GM10248 (cell line): Measurements from ENCODE around the gene KPNA2.
"Not testable (repeated sequence)": the region's sequence is repeated elsewhere in the genome, so short reads cannot be mapped to it uniquely, and the experiment has no call there.

Source experiments
- CTCF ChIA-PET: fragments of 300-600 bp; sonication (Branson Sonifier 250); formaldehyde crosslinking; extraction: SDS; loops from one replicate; lab custom pipeline; 2021; ENCODE audit warnings: antibody characterized with exemption; lab: Yijun Ruan, JAX
- POLR2A ChIA-PET: fragments of 350-650 bp; sonication (Branson Sonifier 250); formaldehyde crosslinking; extraction: SDS; loops from one replicate; lab custom pipeline; 2020; ENCODE audit warnings: antibody characterized with exemption; lab: Yijun Ruan, JAX
- DNase-seq: peaks from one replicate; pipeline ENCODE4 v3.0.0; 2012; ENCODE audit errors: extremely low spot score
- TF ChIP-seq, protein P1 (sequence below): IDR thresholded peaks from 2 replicates; pipeline ENCODE4 v1.5.1; 2012; ENCODE audit warnings: mild to moderate bottlenecking, low read depth; ENCODE audit errors: extremely low read depth, missing control alignments, control extremely low read depth

Gene KPNA2

DNA sequence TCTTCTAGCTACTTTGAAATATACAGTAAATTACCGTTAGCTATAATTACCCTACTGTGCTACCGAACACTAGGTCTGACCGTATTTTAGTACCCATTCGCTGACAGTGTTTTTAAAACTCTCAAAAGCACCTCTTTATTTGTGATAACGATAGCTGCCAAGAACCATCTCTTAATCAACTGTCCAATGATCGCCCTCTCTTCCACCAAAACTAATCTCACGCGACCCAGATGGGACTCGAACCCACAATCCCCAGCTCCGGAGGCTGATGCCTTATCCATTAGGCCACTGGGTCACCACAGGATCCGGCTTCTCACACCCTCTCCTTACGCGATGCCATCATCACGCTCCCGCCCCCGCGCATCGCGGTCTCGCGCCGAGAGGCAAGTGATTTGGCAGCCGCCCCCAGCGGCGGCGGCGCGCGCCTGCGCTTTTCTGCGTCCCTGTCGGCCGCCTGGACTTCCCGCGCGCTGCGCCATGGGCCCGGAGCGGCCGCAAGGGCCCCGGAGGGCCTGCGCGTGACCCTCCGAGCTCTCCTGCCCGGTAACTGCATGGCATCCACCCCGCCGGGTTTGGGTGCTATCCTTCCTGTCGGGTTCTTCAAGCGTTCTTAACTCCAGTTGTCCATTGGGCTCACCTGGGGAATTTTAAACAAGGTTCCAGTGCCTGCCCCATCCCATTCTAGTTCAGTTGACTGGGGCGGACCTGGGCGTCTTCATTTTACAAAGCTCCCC is 15.7 kb upstream of the KPNA2 start:
- TF ChIP-seq, protein P1, sequence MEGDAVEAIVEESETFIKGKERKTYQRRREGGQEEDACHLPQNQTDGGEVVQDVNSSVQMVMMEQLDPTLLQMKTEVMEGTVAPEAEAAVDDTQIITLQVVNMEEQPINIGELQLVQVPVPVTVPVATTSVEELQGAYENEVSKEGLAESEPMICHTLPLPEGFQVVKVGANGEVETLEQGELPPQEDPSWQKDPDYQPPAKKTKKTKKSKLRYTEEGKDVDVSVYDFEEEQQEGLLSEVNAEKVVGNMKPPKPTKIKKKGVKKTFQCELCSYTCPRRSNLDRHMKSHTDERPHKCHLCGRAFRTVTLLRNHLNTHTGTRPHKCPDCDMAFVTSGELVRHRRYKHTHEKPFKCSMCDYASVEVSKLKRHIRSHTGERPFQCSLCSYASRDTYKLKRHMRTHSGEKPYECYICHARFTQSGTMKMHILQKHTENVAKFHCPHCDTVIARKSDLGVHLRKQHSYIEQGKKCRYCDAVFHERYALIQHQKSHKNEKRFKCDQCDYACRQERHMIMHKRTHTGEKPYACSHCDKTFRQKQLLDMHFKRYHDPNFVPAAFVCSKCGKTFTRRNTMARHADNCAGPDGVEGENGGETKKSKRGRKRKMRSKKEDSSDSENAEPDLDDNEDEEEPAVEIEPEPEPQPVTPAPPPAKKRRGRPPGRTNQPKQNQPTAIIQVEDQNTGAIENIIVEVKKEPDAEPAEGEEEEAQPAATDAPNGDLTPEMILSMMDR = peak; percentile 17
- peak; percentile 96 for DNase-seq
- ChIA-PET POLR2A (interaction anchor here (1.1 to 1.2 kb wide), 2 partner anchors 17 to 24 kb away, joined by 3 to 5 read pairs; partner anchors contain the start of gene C17orf58), CTCF (interaction anchor here (0.8 to 1.7 kb wide), 9 partner anchors 8 to 418 kb away, joined by 3 to 10 read pairs (median 4); partner anchors contain the start of gene KPNA2)

DNA sequence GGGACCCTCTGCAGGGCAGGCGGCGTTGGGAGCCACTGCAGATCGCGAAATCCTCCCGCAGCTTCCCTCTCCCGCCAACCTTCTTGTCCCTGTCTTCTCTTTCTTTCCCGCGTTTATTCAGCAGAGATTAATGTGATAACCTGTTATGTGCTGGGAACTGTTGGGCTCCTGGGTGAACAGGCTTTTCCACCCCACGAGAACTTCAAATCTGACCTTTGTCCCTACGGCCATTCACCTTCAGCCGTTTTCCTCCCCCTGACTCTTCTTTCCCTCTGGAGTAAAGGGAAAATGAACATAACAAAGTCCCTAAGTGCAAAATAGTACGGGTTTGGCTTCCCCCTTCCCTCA is 15.2 kb upstream of the KPNA2 start:
- ChIA-PET POLR2A (interaction anchor here (1.2 kb wide), 1 partner anchor 24 kb away, joined by 5 read pairs; the partner anchor contains the start of gene C17orf58), CTCF (interaction anchor here (0.8 to 1.7 kb wide), 8 partner anchors 8 to 417 kb away, joined by 3 to 10 read pairs (median 4); partner anchors contain the start of gene KPNA2)
- DNase-seq = no peak
- TF ChIP-seq, protein P1 = no peak

DNA sequence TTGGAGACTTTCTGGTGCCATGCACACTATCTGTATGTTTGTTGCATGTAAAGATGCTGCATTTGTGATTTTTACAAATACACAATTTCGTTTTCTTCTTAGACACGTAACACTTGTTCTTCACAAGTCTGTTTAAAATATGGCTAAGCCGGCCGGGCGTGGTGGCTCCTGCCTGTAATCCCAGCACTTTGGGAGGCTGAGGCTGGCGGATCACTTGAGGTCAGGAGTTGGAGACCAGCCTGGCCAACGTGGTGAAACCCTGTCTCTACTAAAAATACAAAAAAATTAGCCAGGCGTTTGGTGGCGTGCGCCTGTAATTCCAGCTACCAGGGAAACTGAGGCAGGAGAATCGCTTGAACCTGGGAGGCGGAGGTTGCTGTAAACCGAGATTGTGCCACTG is 14.7 kb upstream of the KPNA2 start:
- DNase-seq, POLR2A ChIA-PET: not testable (repeated sequence)
- CTCF ChIA-PET = interaction anchor here (1.4 to 1.6 kb wide), 2 partner anchors 10 to 18 kb away, joined by 4 to 10 read pairs; no protein-coding TSS in a partner anchor

DNA sequence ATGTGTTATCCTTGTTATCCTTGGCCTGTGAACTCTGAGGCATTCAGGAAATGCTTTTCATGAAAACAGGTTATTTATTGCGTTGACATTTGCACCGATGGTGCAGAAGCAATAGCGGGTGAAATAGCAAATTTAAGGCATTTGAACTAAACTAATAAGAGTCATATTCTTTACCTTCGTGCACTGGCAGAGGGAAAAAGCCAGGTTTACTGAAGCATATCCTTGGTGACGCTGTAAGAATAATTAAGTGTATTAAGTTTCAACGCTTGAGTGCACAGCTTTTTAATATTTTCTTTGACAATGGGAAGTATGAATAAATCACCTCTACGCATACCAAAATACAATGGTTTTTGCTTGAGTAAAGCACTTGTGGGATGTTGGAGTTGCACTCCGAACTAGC is 13.6 kb upstream of the KPNA2 start:
- CTCF ChIA-PET = interaction anchor here (2.3 kb wide), 1 partner anchor 10 kb away, joined by 8 read pairs; no protein-coding TSS in a partner anchor
- TF ChIP-seq, protein P1 = no peak
- POLR2A ChIA-PET = no interaction called here

DNA sequence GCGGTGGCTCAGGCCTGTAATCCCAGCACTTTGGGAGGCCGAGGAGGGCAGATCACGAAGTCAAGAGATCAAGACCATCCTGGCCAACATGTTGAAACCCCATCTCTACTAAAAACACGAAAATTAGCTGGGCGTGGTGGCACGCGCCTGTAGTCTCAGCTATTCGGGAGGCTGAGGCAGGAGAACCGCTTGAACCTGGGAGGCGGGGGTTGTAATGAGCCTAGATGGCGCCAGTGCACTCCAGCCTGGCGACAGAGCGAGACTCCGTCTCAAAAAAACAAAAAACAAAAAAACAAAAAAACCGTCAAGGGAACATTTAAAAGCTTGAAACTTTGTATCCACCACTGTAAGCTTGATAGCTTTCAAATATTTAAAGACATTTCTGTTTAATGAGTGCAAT is 13.0 kb upstream of the KPNA2 start:
- POLR2A ChIA-PET = not testable (repeated sequence)
- CTCF ChIA-PET = interaction anchor here (0.6 to 2.3 kb wide), 2 partner anchors 10 to 178 kb away, joined by 3 to 8 read pairs; no protein-coding TSS in a partner anchor

More for the DNA sequence above, 13.6 kb upstream of the KPNA2 start:
- no peak for DNase-seq

DNA sequence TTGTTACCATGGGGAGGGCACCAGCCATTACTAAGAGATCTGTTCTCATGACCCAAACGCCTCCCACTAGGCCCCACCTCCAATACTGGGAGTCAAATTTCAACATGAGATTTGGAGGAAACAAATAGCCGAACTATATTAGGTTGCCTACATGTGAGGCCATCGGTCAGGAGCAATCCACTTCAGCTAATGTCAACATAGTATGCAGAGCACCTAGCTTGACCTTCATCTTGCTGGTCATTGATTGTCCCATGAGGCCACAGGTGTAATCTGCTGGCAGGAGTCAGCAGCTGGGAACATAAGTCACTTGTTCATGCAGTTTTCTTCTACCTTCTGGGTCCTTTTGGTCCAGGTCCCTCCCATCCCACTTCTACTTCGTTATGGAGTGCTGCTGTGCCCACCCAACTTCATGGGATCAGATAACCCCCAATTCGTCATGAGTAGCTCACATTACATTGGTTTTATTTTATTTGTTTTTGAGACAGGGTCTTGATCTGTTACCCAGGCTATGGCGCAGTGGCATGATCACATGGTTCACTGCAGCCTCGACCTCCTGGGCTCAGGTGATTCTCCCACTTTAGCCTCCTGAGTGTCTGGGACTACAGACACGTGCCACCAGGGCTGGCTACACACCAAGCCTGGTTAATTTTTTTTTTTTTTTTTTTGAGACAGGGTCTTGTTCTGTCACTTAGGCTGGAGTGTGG is 5.9 kb upstream of the KPNA2 start:
- POLR2A ChIA-PET = no interaction called here
- CTCF ChIA-PET = interaction anchor here (1.8 kb wide), 1 partner anchor 10 kb away, joined by 4 read pairs; no protein-coding TSS in a partner anchor
- TF ChIP-seq, protein P1 = no peak
- no peak for DNase-seq

More for the DNA sequence above, 13.0 kb upstream of the KPNA2 start:
- DNase-seq = not testable (repeated sequence)

DNA sequence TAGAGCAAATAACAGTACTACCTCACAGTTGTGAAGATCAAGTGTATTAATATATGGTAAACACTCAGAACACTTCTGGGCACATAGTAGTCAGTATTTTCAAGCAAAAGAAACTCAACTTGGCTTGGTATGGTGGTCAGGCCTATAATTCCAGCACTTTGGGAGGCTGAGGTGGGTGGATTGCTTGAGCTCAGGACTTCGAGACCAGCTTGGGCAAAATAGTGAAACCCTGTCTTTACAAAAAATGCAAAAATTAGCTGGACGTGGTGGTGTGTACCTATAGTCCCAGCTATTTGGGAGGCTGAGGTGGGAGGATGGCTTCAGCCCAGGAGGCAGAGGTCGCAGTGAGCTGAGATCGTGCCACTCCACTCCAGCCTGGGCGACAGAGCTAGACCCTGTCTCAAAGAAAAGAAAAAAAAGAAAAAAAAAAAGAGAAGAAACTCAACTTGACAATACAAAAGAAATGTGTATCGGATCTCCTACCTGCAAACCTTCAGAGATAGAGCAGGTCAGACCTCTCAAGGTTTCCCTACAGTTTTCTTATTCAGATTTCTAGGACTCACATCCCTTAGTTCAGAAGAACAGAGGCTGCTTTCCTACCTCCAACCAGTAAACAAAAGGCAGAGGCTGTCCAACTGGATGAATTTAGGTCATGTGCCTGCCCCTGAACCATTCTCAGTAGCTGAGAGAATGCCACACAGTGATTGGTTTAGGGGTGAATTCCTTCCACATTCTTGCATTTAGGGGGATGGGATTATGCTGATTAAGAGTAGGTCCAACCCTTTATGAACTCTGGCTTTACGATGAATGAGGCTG is 1.7 kb upstream of the KPNA2 start:
- CTCF ChIA-PET = interaction anchor here (3.1 kb wide), 1 partner anchor 11 kb away, joined by 8 read pairs; no protein-coding TSS in a partner anchor
- POLR2A ChIA-PET = no interaction called here
- TF ChIP-seq, protein P1 = no peak

More for the DNA sequence above, 1.7 kb upstream of the KPNA2 start:
- no peak for DNase-seq
